COLO829 (cell line): ENCODE measurements around the gene HBP1.
"Not testable (repeated sequence)": the region's sequence is repeated elsewhere in the genome, so short reads cannot be mapped to it uniquely, and the experiment has no call there.

Experiments used
- DNase-seq: peaks from one replicate; pipeline ENCODE4 v3.0.0; 2012; ENCODE audit warnings: low spot score

Gene HBP1

GRCh38 chr7:107168233-107169119 lies at the start of gene HBP1:
HBP1 (plus strand) TSS chr7:107169003; CDS start chr7:107179894, 10,891 bp downstream.
- peak; percentile 99 for DNase-seq

GRCh38 chr7:107119376-107120105 lies 49.3 kb upstream of the HBP1 start:
- no peak for DNase-seq

- DNase-seq, result no peak
Observed at GRCh38 chr7:107122486-107122911, 46.3 kb upstream of the HBP1 start.

GRCh38 chr7:107123392-107123791 lies 45.4 kb upstream of the HBP1 start:
- DNase-seq, result no peak

DNA sequence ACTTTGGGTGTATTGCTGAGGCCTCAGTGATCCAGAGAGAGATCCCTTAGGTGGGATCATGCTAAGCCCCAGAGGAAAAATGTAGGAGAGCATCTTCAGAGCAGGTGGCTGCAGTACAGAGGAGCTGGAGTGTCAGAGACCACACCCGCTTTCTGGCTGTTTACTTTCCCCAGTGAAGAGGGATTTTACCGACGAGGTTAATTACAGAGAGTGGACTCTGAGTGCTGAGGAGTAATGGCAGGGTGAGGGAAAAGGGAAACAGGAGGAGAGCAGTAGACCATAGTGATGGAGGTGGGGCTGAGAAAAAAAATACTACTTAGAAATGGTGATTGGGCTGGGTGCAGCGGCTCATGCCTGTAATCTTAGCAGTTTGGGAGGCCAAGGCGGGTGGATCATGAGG lies 43.3 kb upstream of the HBP1 start:
- DNase-seq, result no peak

DNA sequence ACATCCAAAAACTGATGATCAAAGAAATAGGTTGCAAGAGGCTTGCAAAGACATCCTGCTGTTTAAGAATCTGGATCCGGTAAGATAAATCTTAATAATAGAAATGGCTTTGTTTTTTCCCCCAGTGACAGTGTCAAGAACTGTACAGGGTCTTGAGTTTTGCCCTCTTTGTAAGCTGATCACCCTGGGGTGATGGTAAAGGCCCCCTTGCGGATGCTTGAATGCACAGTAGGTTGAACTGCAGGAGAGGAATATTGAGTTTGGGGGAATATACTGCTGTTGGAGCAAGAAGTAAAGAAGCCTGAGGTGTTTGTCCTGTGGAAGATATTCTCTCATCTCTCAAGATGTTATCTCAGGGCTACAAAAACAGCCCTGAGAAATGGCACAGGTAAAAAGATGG lies 40.6 kb upstream of the HBP1 start:
- DNase-seq, result no peak

GRCh38 chr7:107128748-107129147 lies 40.1 kb upstream of the HBP1 start:
- DNase-seq, result no peak

GRCh38 chr7:107130487-107131220 lies 38.1 kb upstream of the HBP1 start:
- DNase-seq, result no peak

DNA sequence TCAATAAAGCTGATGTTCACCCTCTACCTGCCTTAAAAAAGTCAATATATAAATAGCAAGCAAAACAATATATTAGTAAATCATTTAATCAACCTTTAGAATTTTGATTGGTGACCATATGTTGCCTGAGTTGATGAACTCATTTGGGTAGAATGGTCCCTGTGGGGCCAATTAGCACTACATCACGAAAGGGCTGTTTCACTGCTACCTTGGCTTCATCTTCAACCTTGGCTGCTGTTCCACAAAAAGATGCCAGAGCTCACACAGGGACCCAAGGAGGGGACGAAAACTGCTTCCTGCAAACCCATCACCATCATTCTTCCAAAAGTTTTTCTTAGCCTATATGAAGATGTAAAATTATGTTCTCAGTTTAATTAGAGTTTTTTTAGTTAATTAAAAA lies 35.4 kb upstream of the HBP1 start:
- DNase-seq, result no peak

- no peak for DNase-seq
Observed at GRCh38 chr7:107138696-107139420, 29.9 kb upstream of the HBP1 start.

DNA sequence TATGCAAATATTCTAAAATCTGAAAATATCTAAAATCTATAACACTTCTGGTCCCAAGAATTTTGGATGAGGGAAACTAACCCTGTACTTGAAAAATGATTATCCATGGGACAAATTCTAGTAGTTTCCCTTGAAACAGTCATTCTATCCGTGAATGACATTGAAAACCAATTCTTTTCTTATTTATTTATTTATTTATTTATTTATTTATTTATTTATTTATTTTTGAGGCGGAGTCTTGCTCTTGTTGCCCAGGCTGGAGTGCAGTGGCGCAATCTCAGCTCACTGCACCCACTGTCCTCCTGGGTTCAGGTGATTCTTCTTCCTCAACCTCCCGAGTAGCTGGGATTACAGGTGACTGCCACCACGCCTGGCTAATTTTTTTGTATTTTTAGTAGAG lies 24.9 kb upstream of the HBP1 start:
- not testable (repeated sequence) for DNase-seq

DNA sequence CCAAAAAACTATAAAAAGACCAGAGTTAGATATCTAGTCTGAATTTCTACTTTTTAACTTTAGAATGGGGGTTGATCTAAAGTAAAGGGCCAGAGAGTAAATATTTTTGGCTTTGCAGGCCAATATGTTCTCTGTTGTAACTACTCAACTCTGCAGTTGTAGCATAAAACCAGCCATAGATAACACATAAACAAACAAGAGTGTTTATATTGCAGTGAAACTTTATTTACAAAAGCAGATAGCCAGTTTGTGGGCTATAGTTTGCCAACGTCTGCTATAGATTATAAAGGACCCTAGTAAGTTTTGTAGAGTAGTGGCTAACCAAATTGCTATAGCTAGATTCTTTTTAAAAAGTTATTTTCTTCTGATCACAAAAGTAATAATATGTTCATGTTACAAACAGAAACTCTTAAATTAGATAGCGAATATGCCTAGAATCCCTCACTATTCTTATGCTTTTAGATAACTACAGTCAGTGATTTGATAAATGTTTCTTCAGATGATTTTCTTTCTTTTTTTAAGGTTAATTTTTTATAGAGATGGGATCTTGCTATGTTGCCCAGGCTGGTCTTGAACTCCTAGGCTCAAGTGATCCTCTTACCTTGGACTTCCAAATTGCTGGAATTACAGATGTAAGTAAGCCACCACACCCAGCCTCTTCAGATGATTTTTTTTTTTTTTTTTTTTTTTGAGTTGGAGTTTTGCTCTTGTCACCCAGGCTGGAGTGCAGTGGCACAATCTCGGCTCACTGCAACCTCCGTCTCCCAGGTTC lies 23.6 kb upstream of the HBP1 start:
- no peak for DNase-seq

DNA sequence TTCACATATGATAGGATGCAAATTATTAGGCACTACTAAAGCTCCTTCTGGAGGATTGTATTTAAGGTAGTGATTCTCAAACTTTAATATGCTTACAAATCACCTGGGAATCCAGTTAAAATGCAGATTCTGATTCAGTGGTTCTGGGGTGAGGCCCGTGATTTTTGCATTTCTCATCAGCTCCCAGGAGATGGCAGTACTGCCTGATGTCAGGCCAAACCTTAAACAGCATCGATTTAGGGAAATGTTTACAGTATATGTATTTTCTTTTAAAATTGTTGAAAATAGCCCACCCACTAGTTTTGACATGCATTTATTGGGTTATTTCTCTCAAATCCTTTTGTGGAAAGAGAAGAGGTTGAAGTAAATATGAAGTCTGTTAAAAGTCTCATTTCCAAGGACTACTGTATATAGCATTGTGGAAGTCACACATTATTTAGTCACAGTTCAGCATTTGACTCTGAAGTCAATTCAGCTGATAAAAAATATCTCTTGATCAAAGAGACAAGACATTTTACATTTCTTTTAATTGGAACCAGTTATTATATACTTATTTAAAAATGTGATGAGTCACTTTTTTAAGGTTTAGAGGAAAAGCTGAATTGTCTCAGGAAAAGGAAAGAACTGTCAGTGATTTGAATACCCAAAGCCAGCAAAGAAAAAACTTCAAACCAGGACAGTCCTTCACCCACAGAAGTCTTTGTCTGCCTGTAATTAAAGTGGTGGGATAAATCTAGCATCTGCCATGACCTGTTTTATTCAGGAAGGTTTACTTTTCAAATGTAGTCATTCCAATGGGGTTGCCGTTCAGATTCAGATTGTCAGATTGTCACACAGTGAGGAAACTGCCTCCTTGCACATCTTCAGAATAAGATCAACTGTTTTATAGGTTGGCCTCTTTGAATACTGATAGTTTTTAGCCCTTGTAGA lies 21.1 kb upstream of the HBP1 start:
- peak; percentile 63 for DNase-seq

DNA sequence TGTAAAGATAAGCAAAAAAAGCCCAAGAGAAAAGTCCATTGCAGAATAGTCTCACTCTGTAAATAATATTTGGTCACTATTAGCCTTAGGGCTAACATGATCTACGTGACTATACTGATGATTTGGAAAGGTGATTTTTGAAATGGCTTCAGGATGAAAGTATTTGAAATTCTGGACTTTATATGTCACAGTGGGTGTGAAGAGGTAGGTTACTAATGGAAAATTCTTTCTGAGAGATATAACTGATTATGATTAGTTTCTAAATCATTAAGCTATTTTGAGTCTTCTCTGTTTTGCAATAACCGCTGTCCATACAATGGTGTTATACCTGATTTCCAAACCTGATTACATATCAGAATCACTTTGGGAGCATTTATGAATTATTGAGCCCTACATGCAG lies 20.1 kb upstream of the HBP1 start:
- DNase-seq, result no peak

- DNase-seq, result no peak
Observed at GRCh38 chr7:107149863-107150262, 18.9 kb upstream of the HBP1 start.

DNA sequence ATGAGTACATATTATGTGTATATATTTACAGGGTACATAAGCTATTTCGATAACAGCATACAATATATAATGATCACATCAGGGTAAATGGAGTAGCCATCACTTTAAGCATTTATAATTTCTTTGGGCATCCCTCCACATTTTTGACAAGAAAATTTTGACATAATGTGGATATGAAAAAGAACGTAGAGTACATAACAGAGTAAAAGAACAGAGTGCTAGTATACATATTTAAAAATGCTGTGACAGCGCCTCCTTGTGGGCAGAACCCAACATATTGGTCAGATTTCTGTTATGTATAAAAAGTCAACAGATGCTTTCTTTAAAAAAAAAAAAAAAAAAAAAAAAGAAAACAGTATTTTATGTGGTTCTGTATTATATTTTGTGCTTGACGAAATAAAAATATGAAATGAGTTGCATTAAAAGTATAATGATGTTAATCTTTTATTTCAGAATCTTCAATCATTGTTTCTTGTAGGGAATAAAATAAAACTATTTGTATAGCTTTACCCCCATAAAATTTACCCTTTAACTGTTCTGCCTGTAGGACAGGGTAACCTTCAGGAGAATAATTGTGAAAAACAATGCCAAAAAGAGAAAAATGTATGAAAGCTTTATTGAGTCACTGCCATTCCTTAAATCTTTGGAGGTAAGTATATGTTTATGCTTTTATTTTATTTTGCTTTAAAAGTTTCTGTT lies 18.3 kb upstream of the HBP1 start:
- peak; percentile 66 for DNase-seq

DNA sequence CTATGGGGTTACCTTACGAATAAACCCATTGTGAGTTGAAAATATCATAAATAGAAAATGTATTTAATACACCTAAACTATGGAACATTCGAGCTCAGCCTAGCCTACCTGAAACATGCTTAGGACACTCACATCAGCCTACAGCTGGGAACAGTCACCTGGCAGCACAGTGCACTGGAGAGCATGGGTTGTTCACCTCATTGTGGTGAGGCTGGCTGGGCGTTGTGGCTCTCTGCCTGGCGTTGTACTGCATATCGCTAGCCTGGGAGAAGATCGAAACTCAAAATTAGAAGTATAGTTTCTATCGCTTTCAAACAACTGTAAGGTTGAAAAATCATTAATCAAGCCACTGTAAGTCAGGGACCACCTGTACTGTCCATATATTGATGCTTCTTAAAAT lies 17.3 kb upstream of the HBP1 start:
- DNase-seq, result no peak

GRCh38 chr7:107152011-107152410 lies 16.8 kb upstream of the HBP1 start:
- no peak for DNase-seq

GRCh38 chr7:107154826-107155225 lies 14.0 kb upstream of the HBP1 start:
- DNase-seq, result no peak
